Natural killer cell treated with Interleukin-12 subunit alpha and Interleukin-12 subunit beta and Interleukin-15 and Interleukin-18, amount 100 ng/mL, for 72 hours (primary cell): ENCODE results near the gene ACO2. TPM values are rescaled to one million over a fixed set of nuclear protein-coding genes. Genes with fewer than 3 reads are reported as not detected.
"Not testable (repeated sequence)": the region's sequence is repeated elsewhere in the genome, so short reads cannot be mapped to it uniquely, and the experiment has no call there.

Experiments used
- ATAC-seq, 2 donors: fragments of 150-1000 bp; cut with Tn5 transposase in 1 of 2; sonication (Bioruptor Pico), chemical (Tn5 transposase) in 1 of 2; 2 replicates each; pipeline ENCODE4 v1.10.0; 2021
- DNase-seq: peaks from one replicate; pipeline ENCODE4 v3.0.0; 2022; ENCODE audit warnings: low spot score
- H3K27ac Mint-ChIP-seq, 2 donors: 1 replicate in 1 of 2; 2 replicates in 1 of 2; pipeline ENCODE4 v1.8.0; 2022; ENCODE audit warnings: mixed read lengths in 2 of 2, mild to moderate bottlenecking in 1 of 2, moderate library complexity in 1 of 2
- H3K27me3 Mint-ChIP-seq, 2 donors: 1 replicate in 1 of 2; 2 replicates in 1 of 2; pipeline ENCODE4 v1.8.0; 2022; ENCODE audit warnings: mixed read lengths in 2 of 2
- H3K36me3 Mint-ChIP-seq: one replicate; pipeline ENCODE4 v1.8.0; 2022; ENCODE audit warnings: mixed read lengths
- H3K4me1 Mint-ChIP-seq, 2 donors: 1 replicate in 1 of 2; 2 replicates in 1 of 2; pipeline ENCODE4 v1.8.0; 2022; ENCODE audit warnings: low read depth in 2 of 2, mixed read lengths in 2 of 2, mild to moderate bottlenecking in 1 of 2
- H3K4me3 Mint-ChIP-seq: one replicate; pipeline ENCODE4 v1.8.0; 2022; ENCODE audit warnings: mixed read lengths
- H3K9me3 Mint-ChIP-seq: 2 replicates; pipeline ENCODE4 v1.8.0; 2022; ENCODE audit warnings: mixed read lengths
- total RNA-seq, 2 donors: library from RNA; stranded (reverse); gene quantifications; one replicate each; pipeline ENCODE4 v1.2.3, GENCODE V29; 2022

ACO2 gene
- 100 to 1,000 TPM; 109 to 113 TPM for total RNA-seq

DNA sequence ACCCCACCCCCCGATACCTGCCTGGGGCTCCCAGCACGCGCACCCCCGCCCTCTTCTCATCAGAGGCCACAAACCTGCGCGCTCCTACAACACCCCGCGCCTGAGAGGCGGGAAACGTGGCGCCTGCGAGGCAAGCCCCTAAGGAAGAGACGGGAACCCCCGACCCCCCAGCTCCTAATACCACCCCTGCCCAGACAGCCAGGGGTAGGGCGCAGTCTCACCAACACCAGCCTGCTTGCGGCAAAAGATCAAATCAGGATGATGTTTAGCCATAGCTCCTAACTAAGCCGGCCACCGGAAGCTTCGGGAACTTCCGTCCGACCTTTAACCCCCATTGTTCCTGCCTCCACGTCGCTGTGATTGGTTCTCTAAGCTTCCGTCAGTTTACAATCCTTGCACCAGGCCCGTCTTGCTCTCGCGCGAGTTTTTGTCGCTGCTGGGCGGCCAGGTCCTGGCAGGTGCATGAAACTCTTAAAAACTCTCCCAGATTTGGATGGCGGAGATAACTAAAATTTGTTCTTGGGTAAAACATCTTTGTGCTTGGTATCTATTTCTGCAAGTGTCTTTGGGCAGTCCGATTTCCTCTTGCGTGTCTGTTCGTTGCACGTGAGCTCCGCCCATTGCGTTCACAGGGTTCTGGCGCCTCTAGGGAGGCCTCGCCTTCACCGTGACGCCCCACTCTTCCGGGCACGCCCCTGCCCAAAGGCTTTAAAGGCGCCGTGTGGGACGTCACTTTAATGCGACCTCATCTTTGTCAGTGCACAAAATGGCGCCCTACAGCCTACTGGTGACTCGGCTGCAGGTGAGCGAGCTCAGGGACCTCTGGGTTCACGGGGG is at the start of gene ACO2, which contains the start of gene PHF5A:
TSS of gene ACO2 (plus strand) at position 737 of the 837 bp plus-strand sequence. CDS start at position 767, 30 bp downstream.
TSS of gene PHF5A (minus strand) at position 312 of the 837 bp plus-strand sequence. CDS start at position 273, 39 bp downstream.
- peak within 1 kb of the TSS; percentile 95 to 96 for H3K27ac Mint-ChIP-seq
- H3K4me3 Mint-ChIP-seq: peak within 1 kb of the TSS; percentile 86
- H3K9me3 Mint-ChIP-seq: no peaks in the 10 kb centered on the region
- H3K36me3 Mint-ChIP-seq: peaks cover 27% of the 10 kb centered on the region
- DNase-seq (peak; percentile 97), ATAC-seq (peak; percentile 96 to 97)
- no peaks in the 10 kb centered on the region for H3K27me3 Mint-ChIP-seq
- H3K4me1 Mint-ChIP-seq: peaks cover 33 to 34% of the 10 kb centered on the region in 2 donors

DNA sequence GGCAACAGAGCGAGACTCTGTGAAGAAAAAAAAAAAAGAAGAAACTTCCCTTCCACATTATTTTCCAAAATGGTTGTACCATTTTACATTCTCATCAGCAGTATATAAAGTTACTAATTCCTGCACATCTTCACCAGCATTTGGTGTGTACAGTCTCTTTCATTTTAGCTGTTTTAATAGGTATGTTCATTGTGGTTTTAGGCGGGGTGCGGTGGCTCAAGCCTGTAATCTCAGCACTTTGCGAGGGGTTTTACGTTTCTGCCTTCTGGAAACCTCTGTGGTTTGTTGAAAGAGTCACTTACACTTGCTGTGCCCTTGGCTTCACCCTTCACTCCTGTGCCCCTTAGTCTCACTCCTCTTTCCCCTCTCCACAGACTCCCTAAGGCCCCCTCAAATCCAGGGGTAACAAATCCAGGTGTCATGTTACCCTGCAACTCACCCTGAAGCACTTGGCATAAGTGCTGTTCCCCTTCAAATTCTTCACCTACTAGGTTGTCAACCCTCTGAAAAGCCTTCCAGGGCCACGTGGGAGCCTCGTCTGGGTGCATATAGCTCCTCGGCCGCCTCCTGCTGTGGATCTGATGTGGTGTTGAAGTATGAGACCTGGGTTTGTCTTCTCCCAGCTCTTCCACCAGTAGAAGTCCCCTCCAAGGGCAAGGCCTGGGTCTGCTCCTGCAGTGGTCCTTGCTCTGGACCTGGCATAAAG is 43.1 kb upstream of the ACO2 start:
- peak overlapping the region; percentile 30 to 39 for H3K27ac Mint-ChIP-seq
- no peak overlapping the region for H3K4me3 Mint-ChIP-seq
- H3K9me3 Mint-ChIP-seq: no peaks in the 10 kb centered on the region
- ATAC-seq (peak; percentile 63 to 84), DNase-seq (no peak)
- H3K4me1 Mint-ChIP-seq: peaks cover 12% of the 10 kb centered on the region in 2 donors
- no peaks in the 10 kb centered on the region for H3K36me3 Mint-ChIP-seq
- H3K27me3 Mint-ChIP-seq: no peaks in the 10 kb centered on the region

DNA sequence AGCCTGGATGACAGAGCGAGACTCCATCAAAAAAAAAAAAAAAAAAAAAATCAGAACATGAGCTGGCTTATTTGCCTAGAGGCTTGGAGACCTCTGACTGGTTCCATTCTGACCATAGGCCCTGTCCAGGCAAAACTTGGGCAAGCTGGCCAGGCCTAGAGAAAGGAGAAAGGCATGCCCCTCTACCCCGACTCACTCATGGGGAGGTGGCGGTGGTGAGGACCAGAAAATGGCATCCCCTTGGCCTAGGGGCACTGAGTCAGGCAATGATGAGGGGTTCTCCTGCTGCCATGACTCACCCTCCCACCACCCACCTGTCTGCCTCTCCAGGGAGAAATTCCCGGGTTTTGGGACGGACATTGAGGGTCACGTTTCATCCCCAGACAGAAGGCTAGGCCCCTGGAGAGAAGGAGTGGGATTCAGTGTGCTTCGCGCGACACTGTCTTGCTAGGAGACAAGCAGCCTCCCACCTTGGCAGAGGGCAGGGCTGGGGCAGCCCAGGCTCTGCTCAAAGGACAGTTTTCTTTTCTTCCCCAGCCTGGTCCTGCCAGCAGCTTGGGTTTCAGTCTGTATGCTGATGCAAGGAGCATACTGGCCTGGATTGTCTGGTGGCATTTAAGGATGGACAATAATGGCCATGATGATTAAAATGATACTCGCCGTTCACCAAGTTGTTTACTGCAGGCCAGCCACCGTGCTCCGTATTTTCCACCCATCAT is 39.5 kb upstream of the ACO2 start:
- Mint-ChIP-seq H3K4me1 (peaks cover 12% of the 10 kb centered on the region in 2 donors), H3K9me3 (no peaks in the 10 kb centered on the region), H3K4me3 (no peak overlapping the region), H3K27me3 (no peaks in the 10 kb centered on the region), H3K27ac (peak overlapping the region in 1 of 2 donors; percentile 61), H3K36me3 (no peaks in the 10 kb centered on the region)
- no peak for ATAC-seq
- no peak for DNase-seq

DNA sequence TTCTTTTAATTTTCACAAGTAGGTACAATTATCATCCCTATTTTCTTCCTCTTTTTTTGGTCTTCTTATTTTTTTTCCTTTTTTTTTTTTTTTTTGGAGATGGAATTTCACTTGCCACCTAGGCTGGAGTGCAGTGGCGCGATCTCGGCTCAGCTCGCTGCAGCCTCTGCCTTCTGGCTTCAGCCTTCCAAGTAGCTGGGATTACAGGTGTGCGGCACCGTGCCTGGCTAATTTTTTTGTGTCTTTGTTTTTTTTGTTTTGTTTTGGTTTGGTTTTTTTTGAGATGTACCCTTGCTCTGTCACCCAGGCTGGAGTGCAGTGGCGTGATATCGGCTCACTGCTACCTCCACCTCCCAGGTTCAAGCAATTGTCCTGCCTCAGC is 39.0 kb upstream of the ACO2 start:
- ATAC-seq (no peak), DNase-seq (no peak)
- H3K27ac Mint-ChIP-seq: peak overlapping the region in 1 of 2 donors; percentile 61
- H3K27me3 Mint-ChIP-seq: no peaks in the 10 kb centered on the region
- no peaks in the 10 kb centered on the region for H3K9me3 Mint-ChIP-seq
- H3K4me1 Mint-ChIP-seq: peaks cover 12% of the 10 kb centered on the region in 2 donors
- H3K36me3 Mint-ChIP-seq: no peaks in the 10 kb centered on the region
- H3K4me3 Mint-ChIP-seq: no peak overlapping the region

DNA sequence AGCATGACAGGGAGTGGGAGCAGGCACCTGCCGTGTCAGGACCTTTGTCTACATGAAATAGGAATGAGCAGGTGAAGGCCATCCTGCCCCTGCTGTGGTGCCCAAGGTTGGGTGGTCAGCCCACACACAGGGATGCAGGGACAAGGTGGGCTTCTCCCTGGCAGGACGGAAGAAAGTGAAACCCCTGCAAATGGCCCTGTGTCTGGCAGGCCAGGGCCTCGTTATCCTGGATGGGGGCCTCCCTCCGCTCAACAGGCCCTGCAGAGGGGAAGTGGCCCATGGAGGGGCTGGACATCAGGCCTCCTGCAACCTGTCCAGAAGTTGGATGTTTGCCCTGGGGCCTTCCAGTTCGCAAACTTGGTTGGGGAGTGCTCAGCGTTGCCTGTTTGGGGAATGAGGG is 37.3 kb upstream of the ACO2 start:
- H3K27ac Mint-ChIP-seq: no peak overlapping the region

DNA sequence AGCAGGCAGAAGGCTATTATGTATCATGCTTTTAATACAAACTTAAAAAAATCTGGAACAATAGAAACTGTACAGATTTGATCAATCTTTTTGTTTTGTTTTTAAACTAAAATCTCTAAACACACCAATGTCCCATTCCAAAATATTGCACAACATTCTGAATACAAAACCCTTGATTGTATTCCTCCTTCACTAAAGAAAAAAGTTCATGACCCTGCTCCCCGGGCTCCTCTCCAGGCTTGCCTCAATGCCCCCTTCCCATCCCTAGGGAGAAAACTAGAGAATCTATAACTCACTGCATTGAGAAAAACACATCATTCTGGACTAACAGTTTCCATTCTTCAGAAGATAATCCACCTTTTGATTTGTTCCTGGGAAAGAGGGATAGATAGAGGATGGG is 35.4 kb upstream of the ACO2 start:
- DNase-seq, H3K27me3 Mint-ChIP-seq, H3K4me1 Mint-ChIP-seq, H3K27ac Mint-ChIP-seq, ATAC-seq, H3K4me3 Mint-ChIP-seq, H3K9me3 Mint-ChIP-seq, H3K36me3 Mint-ChIP-seq: not testable (repeated sequence)

More for the DNA sequence above, 37.3 kb upstream of the ACO2 start:
- H3K27me3 Mint-ChIP-seq: no peaks in the 10 kb centered on the region
- H3K9me3 Mint-ChIP-seq: no peaks in the 10 kb centered on the region
- H3K36me3 Mint-ChIP-seq: no peaks in the 10 kb centered on the region
- no peak for ATAC-seq
- no peak for DNase-seq
- H3K4me1 Mint-ChIP-seq: peaks cover 9% of the 10 kb centered on the region in 2 donors
- no peak overlapping the region for H3K4me3 Mint-ChIP-seq

DNA sequence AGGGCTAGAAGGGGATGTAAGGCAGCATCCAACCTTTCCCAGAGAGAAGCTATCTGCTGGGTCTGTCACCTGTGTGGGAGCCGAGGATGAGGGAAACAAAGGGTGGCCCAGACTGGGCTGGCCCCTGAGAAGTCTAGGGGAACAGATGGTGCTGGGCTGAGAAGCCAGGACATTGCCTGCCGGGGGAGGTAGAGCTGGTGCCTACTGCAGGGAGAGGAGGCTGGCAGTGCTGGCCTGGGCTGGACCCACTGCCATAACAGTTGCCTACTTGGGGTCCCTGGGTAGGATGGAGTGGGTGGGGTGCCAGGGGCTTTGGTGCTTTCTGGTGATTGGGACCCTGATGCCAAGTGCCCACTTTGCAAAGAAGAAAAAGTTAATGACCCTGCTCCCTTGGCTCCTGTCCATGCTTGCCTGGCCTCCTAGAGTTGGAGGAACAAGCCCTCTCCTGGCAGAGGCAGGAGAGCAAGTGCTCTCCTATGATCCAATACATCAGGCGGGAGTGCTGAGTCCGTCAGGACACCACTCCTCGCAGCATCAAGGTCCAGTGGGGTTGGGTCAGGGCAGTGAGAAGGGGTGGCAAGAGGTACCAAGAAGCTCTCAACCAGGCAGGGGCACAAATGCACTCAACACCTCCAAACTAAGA is 34.4 kb upstream of the ACO2 start:
- H3K36me3 Mint-ChIP-seq, H3K27ac Mint-ChIP-seq: not testable (repeated sequence)

DNA sequence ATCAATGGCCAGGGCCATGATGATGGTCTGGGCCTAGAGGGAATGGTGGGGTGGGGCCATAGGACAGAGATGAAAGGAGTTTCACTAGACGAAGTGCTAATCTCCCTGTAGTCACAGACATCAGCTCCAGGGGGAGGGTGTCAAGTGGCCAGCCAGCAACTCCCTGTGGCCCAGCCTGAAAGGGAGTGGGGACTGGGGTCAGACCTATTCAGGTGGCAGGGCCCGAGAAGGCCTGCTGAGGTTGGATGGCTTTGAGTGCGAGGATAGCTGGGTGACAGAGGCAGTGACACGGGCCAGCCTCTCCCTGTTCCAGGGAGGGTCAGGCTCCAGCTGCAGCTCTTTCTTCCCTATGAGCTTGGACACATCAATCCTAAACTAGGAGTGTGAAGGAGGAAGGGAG is 33.4 kb upstream of the ACO2 start:
- H3K4me1 Mint-ChIP-seq: peaks cover 5 to 8% of the 10 kb centered on the region in 2 donors
- H3K4me3 Mint-ChIP-seq: no peak overlapping the region
- H3K27me3 Mint-ChIP-seq: no peaks in the 10 kb centered on the region
- no peaks in the 10 kb centered on the region for H3K36me3 Mint-ChIP-seq
- DNase-seq: no peak
- no peak for ATAC-seq
- H3K9me3 Mint-ChIP-seq: no peaks in the 10 kb centered on the region
- H3K27ac Mint-ChIP-seq: no peak overlapping the region

More for the DNA sequence above, 34.4 kb upstream of the ACO2 start:
- ATAC-seq: peak; percentile 26 to 28
- H3K27me3 Mint-ChIP-seq, H3K9me3 Mint-ChIP-seq, DNase-seq, H3K4me1 Mint-ChIP-seq, H3K4me3 Mint-ChIP-seq: not testable (repeated sequence)

DNA sequence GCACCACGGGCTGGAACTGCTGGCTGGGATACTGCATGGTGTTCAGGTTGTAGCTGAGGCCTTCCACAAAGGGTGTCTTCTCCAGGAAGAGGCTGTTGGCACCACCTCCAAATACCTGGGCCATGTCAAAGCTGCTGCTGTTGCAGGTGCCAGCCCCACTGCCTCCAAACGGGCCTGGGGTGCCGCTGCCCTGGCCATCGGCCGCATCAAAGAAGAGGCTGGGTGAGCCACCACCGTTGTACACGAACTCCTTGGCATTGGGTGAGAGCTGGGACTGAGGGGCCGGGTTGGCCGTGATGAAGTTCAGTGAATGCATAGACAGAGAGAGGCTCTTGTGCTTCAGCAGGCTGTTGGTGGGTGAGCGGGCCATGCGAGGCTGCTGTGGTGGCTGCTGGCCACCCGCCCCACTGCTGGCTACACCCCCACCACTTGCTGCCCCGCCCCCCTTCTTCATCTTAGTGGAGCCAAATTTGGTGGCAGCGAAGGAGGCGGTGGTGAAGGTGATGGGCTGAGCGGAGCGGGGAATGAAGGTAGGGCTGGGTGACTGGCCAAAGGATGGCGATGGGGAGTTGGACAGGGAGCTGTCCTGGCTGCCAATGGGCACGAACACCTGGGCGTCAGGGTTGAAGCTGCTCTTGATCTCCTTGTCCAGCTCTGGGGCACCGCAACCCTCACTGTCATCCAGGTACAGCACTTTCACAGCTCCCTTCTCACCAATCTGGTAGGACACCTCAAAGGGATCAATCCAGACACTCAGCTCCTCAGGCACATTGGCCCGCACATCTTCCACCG is 32.4 kb upstream of the ACO2 start:
- no peaks in the 10 kb centered on the region for H3K36me3 Mint-ChIP-seq
- DNase-seq (no peak), ATAC-seq (no peak)
- H3K9me3 Mint-ChIP-seq: no peaks in the 10 kb centered on the region
- H3K4me3 Mint-ChIP-seq: no peak overlapping the region
- H3K4me1 Mint-ChIP-seq: peaks cover 5 to 8% of the 10 kb centered on the region in 2 donors
- H3K27me3 Mint-ChIP-seq: no peaks in the 10 kb centered on the region
- H3K27ac Mint-ChIP-seq: no peak overlapping the region

DNA sequence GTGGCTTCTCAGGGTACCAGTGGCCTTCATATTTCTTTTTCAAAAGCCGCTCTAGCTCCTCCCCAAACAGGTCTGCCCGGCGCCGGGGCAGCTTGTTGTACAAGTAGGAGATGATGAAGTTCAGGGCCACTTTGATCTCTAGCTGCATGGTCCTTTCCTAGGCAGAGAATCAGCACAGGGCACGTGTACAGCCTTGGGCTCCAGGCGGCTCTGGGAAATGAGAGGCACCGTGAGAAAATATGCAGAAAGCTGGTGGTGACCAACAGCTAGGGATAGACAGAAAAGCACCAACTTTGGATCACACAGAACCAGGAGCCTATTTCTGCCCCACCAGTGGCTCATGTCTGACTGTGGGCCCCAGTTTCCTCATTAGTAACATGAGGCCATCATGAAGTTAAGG is 31.7 kb upstream of the ACO2 start:
- Mint-ChIP-seq H3K4me3 (no peak overlapping the region), H3K27me3 (no peaks in the 10 kb centered on the region), H3K9me3 (no peaks in the 10 kb centered on the region), H3K36me3 (no peaks in the 10 kb centered on the region), H3K4me1 (peaks cover 5 to 9% of the 10 kb centered on the region in 2 donors), H3K27ac (no peak overlapping the region)
- ATAC-seq (no peak), DNase-seq (no peak)

DNA sequence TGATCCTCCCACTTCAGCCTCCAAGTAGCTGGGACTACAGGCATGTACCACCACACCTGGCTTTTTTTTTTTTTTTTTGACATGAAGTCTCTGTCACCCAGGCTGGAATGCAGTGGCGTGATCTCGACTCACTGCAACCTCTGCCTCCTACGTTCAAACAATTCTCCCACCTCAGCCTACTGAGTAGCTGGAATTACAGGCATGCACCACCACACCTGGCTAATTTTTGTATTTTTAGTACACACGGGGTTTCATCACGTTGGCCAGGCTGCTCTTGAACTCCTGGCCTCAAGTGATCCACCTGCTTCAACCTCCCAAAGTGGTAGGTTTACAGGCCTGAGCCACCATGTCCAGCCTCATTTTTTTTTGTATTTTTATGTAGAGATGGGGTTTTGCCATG is 28.4 kb upstream of the ACO2 start:
- not testable (repeated sequence) for ATAC-seq, H3K27ac Mint-ChIP-seq, DNase-seq, H3K4me3 Mint-ChIP-seq, H3K9me3 Mint-ChIP-seq, H3K36me3 Mint-ChIP-seq, H3K27me3 Mint-ChIP-seq
- peaks cover 19 to 28% of the 10 kb centered on the region in 2 donors for H3K4me1 Mint-ChIP-seq

DNA sequence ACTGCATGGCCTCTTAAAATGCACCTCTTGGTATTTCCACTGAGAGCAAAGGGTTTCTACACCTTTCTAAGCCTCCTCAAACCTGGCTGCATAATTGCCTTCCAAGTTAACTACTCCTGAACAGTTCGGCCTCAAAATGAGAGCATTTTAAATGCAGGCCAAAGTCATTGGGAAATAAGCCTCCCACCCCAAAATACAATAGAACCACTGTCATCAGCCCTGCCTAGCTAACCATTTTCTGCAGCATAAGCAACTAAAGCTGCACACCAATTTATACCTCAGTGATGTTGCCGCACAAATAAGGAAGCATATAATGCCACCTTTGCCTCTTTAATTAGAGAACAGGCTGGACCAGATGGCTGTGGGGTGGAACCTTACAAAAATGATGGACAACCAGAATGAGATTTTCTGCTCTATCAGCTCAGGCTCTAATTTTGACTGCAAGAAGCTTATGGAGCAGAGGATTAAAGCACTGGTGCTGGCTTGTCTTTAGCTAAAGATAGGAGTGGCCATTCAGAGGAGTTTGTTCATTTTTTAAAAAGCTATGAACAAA is 26.6 kb upstream of the ACO2 start:
- H3K36me3 Mint-ChIP-seq: no peaks in the 10 kb centered on the region
- H3K27ac Mint-ChIP-seq: peak overlapping the region; percentile 12 to 89
- H3K27me3 Mint-ChIP-seq: no peaks in the 10 kb centered on the region
- H3K9me3 Mint-ChIP-seq: no peaks in the 10 kb centered on the region
- DNase-seq (no peak), ATAC-seq (no peak)
- H3K4me1 Mint-ChIP-seq: peaks cover 14 to 23% of the 10 kb centered on the region in 2 donors
- peak overlapping the region; percentile 38 for H3K4me3 Mint-ChIP-seq
